ENCODE results near the gene GLUL. TPM values are rescaled to one million over a fixed set of nuclear protein-coding genes. Genes with fewer than 3 reads are reported as not detected.

GLUL gene
- total and polyA plus RNA-seq, 12 donors = 131 to 787 (median 409) TPM

GRCh38 chr1:182340233-182341058, 51.1 kb downstream of the GLUL start:
- H3K36me3 ChIP-seq = no peaks in the 10 kb centered on the region
- TF ChIP-seq, protein P1, sequence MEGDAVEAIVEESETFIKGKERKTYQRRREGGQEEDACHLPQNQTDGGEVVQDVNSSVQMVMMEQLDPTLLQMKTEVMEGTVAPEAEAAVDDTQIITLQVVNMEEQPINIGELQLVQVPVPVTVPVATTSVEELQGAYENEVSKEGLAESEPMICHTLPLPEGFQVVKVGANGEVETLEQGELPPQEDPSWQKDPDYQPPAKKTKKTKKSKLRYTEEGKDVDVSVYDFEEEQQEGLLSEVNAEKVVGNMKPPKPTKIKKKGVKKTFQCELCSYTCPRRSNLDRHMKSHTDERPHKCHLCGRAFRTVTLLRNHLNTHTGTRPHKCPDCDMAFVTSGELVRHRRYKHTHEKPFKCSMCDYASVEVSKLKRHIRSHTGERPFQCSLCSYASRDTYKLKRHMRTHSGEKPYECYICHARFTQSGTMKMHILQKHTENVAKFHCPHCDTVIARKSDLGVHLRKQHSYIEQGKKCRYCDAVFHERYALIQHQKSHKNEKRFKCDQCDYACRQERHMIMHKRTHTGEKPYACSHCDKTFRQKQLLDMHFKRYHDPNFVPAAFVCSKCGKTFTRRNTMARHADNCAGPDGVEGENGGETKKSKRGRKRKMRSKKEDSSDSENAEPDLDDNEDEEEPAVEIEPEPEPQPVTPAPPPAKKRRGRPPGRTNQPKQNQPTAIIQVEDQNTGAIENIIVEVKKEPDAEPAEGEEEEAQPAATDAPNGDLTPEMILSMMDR (IDR thresholded peaks at IDR 0.05) = no peak
- H3K27ac ChIP-seq = no peak overlapping the region
- WGBS, 2 donors = 84 to 85% methylated on average over 10 of the region's 10 CpGs
- DNase-seq (peak in 1 of 2 donors; percentile 18), ATAC-seq (peak in 5 of 8 donors; percentile 26 to 61 (median 35))
- peaks cover 3 to 15% (median 9%) of the 10 kb centered on the region in 9 donors for H3K4me1 ChIP-seq
- H3K27me3 ChIP-seq = no peaks in the 10 kb centered on the region
- no peak overlapping the region for H3K4me3 ChIP-seq
- intact Hi-C loops (cut with DNase I) = no loop called here
- no peaks in the 10 kb centered on the region for H3K9me3 ChIP-seq

GRCh38 chr1:182339684-182340083, 51.9 kb downstream of the GLUL start:
- no peak overlapping the region for H3K27ac ChIP-seq
- TF ChIP-seq, protein P1 (IDR thresholded peaks at IDR 0.05) = no peak
- ATAC-seq = no peak
- intact Hi-C loops (cut with DNase I) = no loop called here
- no peaks in the 10 kb centered on the region for H3K9me3 ChIP-seq
- peaks cover 3 to 15% (median 9%) of the 10 kb centered on the region in 9 donors for H3K4me1 ChIP-seq
- no peak for DNase-seq
- no peak overlapping the region for H3K4me3 ChIP-seq
- no peaks in the 10 kb centered on the region for H3K27me3 ChIP-seq
- 95 to 98% methylated on average over 8 of the region's 8 CpGs for WGBS, 2 donors
- H3K36me3 ChIP-seq = no peaks in the 10 kb centered on the region

DNA sequence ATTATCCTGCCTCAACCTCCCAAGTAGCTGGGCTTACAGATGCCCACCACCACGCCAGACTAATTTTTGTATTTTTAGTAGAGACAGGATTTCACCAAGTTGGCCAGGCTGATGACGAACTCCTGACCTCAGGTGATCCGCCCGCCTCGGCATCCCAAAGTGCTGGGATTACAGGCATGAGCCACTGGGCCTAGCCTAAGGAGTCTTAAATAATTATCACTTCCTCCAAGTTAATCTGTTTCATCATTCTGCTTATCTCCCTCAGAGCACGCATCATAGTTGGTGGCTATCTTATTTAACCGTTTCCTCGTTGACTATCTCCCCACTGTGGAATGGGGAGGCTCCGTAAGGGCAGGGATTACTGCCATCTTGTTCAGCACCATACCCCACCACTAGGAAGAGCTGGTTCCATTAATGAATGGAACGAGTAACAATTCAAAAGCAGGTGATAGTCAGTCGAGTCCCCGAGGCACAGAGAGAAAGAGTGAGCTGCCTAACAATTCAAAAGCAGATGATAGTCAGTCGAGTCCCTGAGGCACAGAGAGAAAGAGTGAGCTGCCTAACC, 52.7 kb downstream of the GLUL start:
- no peak for DNase-seq
- TF ChIP-seq, protein P1 (IDR thresholded peaks at IDR 0.05) = no peak
- Histone ChIP-seq H3K9me3 (no peaks in the 10 kb centered on the region), H3K4me1 (peaks cover 3 to 15% (median 9%) of the 10 kb centered on the region in 9 donors), H3K27ac (no peak overlapping the region), H3K4me3 (no peak overlapping the region), H3K27me3 (peaks cover 0 to 3% (median 0%) of the 10 kb centered on the region in 7 donors), H3K36me3 (no peaks in the 10 kb centered on the region)
- no peak for ATAC-seq
- WGBS, 2 donors = 96 to 97% methylated on average over 13 of the region's 13 CpGs
- intact Hi-C loops (cut with DNase I) = no loop called here

GRCh38 chr1:182337736-182338571, 53.6 kb downstream of the GLUL start:
- Histone ChIP-seq H3K27me3 (peaks cover 0 to 4% (median 0%) of the 10 kb centered on the region in 7 donors), H3K9me3 (no peaks in the 10 kb centered on the region), H3K27ac (no peak overlapping the region), H3K4me3 (no peak overlapping the region), H3K36me3 (no peaks in the 10 kb centered on the region), H3K4me1 (peaks cover 3 to 15% (median 9%) of the 10 kb centered on the region in 9 donors)
- WGBS, 2 donors = 25 to 27% methylated on average over 10 of the region's 10 CpGs
- DNase-seq (peak; percentile 15 to 35), ATAC-seq (peak; percentile 29 to 70 (median 58))
- intact Hi-C loops (cut with DNase I) = no loop called here
- TF ChIP-seq, protein P1 (IDR thresholded peaks at IDR 0.05) = no peak

All from heart right ventricle (tissue), 16 donors.